NCI-H2081 (cell line): ENCODE data around the gene HAUS8.

ENCODE experiments used
- DNase-seq, 2 experiments: peaks; one replicate each; lab custom pipeline; 2025; lab: John Stamatoyannopoulos, UW

The HAUS8 gene

DNA sequence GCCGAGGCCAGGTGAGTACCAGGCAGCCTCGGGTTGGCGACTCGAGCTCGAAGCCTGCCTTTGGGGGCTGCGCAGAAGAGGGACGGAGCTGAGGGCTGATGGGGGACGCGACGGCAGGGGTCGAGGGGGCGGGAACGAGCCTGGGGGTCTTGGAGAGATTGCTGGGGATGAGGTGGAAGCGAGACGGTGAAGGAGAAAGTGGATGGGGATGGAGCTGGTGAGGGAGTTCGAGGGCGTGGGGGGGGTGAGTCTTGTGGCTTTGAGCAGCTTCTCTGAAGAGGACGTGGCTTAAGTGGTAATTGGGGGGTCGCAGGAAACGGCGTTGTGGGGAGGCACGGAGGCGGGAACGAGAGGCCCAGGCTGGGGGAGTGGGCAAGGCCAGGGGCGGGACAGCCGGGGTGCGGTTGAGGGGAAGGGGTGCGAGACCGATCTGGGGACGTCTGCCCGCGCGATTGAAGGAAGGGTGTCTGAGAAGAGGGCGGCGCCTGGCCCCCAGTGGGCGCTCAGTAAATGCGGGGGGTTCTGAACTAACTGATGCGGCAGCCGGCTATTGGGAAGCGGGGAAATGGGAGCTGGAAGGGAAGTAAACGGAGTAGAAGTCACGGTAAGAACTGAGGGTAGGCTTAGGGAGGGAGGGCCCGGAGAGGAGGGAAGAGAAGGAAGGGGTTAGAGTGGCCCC, 751 bp upstream of the HAUS8 start:
- DNase-seq, result no peak

DNA sequence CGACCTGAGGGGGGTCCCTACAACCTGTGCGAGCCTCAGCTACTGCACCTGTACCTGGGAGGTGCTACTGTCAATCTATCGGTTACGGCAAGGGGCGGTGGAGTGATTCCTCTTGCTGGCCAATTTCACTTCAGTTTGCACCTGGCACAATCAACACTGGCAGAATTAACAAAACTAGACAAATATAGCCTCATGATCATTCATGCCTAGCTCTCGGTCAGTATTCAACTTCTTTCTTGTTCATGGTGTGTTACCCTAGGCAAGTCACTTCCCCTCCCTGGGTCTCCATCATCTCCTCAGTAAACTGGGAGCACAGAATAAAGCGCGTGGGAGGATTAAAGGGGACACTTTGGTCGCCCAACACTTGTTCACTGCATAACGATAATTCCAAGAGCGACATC, 618 bp downstream of the HAUS8 start:
- DNase-seq, result no peak

DNA sequence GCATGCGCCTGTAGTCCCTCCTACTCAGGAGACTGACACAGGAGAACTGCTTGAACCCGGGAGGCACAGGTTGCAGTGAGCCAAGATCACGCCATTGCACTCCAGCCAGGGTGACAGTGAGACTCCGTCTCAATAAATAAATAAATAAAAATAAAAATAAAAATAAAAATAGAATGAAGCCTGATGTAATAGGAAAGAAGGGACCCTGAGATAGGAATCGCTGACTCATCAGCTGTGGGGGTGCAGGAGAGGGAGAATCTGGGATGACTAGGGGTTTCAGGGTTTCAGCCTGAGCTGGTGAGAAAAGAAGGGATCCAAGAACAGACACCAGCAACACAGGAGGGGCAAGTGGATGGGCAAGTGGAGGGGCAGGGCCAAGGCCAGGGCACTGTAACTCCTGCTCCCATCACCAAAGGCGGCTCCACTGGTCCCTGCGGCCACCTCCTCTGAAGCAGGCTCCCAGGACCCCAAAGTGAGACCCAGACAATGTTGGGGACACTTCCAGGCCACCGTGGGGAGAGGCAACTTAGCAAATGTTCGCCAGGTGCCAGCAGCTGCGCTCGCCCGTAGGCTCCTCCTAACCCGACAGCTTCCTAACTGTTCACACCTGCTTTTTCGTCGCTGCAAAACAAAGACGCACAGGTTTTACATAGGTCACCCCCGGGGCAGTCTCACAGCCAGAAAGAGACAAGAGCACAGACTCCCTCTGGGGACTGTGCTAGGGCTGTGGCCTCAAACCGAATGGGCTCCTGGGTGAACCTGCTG, 1.2 kb downstream of the HAUS8 start:
- DNase-seq, result peak; percentile 58 to 81

DNA sequence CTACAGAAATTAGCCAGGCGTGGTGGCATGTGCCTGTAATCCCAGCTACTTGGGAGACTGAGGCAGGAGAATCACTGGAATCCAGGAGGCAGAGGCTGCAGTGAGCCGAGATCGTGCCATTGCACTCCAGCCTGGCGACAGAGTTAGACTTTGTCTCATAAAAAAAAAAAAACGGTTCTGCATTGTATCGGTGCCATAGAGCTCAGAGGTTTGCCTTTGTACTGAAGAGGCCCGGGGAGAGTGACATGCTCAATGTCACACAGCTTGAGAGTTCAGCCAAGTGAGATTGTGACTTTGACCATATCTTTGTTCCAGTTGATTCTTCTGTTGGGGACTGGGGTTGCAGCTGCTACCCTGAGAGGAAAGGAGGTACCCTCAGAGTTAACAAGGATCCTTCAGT, 4.3 kb downstream of the HAUS8 start:
- no peak for DNase-seq

DNA sequence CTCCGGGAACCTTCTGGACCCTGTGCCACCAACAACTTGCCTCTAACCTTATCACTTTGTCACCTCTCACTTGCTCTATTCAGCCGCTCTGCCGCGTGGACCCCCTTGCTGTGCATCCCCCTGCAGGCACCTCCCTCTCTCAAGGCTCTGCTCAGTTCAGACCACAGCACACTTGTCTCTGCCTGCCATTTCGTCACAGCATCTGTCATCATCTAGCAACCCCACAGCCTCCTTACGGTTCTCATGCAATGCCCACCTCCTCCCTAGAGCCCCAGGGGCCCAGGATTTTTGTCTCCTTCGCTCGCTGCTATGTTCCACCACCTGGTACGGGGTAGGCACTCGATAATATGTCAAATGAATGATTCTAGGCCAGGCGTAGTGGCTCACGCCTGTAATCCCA, 4.8 kb downstream of the HAUS8 start:
- no peak for DNase-seq

DNA sequence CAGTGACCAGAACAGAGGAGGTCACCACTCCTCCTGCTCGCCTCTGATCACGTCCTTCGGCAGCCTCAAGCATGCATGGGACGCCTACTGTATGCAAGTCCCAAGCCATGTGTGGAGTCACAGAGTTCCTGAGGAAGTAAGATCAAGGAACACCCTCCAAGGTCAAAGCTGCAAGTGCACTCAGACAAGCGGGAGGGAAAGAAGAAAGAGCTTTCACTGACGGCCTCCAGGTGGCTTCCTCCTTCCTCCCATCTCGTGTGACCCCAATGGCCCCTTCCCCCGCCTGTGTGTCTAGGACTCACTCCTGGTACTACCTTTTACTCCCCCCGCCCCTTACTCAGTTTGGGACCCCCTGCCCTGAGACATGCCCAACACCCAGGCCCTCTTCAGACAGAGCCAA, 6.1 kb downstream of the HAUS8 start:
- no peak for DNase-seq

DNA sequence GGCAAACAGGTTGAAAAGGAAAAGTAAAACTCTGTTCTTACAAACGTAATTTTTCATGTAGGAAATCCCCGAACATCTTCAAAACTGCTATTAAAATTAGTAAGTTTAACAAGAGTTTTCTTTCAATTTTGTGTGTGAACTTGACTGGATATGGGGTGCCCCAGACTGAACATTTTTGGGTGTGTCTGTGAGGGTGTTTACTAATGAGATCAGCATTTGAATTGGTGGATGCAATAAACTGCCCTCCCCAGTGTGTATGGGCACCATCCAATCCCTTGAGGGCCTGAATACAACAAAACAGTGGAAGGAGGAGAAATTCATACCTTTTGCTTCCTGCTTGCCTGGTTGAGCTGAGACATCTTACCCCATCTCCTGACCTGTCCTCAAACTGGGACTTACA, 11.8 kb downstream of the HAUS8 start:
- DNase-seq, result no peak

DNA sequence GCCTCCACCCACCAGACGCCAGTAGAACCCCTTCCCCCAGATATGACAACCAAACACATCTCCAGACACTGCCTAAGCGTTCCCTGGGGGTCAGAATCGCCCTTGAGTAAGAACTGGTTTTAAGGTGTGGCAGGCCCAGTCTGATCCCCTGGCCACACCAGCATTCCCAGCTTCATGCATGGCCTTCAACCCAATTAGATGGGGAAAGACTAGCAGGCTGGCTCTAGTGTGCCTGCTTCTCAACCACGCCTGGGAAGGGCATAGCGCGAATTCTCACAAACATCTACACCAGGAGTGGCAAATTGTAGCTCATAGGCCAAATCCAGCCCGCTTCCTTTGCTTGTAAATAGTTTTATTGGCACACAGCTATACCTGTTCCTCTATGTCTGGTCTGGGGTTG, 13.6 kb downstream of the HAUS8 start:
- DNase-seq, result no peak

DNA sequence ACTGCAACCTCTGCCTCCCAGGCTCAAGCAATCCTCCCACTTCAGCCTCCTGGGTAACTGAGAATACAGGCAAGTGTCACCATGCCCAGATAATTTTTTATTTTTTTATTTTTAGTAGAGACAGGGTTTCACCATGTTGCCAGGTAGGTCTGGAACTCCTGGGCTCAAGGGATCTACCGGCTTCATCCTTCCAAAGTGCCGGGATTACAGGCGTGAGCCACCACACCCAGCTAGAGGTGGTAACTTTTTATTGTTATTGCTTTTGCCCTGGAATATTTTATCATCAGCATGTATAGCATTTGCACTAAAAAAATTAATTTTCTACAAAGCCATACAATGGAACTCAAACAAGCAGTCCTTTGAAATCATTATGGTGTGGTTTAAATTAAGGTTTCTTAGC, 14.0 kb downstream of the HAUS8 start:
- no peak for DNase-seq

DNA sequence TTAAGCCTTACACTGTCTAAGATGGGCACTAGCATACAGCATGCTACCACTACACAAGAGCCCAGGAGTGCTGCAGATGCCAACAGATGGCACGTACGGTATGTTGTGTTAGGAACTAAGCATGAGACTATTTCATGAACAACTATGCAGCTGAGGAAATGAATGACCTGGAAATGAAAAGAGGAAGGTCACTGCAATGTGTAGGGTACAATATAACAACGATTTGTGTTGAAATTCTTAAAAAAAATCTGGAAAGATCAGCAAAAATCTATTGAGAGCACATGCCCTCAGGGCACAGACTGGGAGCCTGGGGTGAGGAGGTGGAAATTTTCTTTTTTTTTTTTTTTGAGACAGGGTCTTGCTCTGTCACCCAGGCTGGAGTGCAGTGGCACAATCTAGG, 14.4 kb downstream of the HAUS8 start:
- no peak for DNase-seq

DNA sequence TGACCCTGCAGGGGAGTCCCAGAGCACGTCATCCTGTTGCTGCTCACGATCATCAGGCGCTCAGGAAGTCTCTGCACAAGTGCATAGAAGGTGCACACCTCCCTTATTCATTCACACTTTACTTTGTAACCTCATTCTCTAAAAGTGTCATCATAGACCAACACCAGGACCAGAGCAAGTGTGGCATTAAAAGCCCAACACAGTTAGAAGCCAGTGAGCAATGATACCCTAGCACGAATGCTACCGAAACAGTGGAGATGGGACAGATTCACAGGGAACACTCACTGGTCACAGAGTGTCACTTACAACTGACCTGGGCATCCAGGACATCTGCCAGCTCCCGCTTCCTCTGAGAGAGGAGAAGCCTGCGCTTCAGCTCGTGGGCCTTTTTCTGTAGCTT, 17.0 kb downstream of the HAUS8 start:
- DNase-seq, result peak in 1 of 2 experiments; percentile 16

DNA sequence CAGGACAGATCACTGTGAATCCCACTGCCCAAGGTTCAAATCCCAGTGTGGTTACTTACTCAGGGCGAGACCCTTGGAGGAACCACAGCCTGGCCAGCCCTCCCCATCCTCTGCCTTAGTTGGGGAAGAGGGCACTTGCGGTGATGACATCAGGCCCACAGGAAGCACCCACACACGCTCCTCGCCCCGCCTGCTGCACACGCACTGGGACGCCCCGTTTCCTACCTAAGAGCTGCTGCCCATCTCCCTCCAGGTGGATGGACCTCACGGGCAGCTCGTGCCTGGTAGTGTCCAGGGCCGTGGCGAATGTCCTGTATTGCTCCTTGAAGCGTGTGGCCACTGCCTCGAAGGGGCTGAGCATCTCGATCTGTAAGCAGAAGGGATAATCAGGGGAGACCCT, 19.6 kb downstream of the HAUS8 start:
- no peak for DNase-seq

DNA sequence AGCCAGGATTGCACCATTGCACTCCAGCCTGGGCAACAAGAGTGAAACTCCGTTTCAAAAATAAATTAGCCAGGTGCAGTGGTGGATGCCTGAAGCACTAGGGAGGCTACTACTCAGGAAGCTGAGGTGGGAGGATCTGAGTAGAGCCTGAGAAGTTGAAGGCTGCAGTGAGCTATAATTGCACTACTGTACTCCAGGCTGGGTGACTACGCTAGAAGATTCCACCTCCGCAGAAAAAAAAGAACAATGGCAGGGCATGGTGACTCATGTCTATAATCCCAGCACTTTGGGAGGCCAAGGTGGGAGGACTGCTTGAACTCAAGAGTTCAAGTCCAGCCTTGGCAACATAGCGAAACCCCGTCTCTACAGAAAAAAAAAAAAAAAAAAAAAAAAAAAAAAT, 20.5 kb downstream of the HAUS8 start:
- DNase-seq, result no peak

DNA sequence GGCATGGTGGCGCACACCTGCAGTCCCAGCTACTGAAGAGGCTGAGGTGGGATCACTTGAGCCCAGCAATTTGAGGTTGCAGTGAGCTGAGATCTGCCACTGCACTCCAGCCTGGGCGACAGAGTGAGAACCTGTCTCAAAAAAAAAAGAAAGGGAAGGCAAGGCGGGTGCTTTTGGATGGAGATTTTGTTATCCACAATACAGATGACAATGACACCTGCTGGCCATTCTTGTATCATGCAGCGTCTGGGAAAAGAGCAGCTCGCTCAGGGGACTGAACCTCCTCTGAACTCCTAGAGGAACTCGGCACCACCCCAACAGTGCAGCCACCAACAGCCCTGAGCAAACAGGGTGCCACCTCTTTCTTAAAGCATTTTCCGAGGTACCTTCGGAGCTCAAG, 22.8 kb downstream of the HAUS8 start:
- DNase-seq, result peak in 1 of 2 experiments; percentile 20

DNA sequence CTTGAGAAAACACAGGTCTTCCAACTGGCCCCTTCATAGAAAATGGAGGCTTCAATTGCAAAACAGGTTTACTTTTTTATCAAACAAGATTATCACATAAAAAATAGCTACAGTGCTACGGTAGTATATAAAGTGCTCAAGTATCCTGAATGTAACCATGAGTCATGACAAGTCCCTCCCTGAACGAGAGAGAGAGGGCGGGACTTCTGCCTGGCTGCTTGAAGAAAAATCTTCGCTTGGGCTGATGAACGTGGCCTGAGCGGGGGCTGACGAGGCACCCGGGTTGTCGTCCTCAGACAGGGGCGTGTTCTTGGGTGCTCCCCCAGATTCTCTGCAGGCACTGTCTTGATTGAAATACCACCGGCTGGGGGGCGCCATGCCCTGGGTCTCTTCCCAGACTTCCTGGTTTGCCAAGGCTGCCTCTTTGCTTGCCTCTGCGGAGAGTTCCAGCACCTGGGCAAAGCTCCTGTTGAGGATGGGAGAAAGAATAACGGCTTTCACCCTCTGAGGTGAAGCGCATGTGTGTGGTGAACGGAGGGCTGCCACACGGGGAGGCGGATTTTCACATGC, 25.5 kb downstream of the HAUS8 start:
- DNase-seq, result no peak

DNA sequence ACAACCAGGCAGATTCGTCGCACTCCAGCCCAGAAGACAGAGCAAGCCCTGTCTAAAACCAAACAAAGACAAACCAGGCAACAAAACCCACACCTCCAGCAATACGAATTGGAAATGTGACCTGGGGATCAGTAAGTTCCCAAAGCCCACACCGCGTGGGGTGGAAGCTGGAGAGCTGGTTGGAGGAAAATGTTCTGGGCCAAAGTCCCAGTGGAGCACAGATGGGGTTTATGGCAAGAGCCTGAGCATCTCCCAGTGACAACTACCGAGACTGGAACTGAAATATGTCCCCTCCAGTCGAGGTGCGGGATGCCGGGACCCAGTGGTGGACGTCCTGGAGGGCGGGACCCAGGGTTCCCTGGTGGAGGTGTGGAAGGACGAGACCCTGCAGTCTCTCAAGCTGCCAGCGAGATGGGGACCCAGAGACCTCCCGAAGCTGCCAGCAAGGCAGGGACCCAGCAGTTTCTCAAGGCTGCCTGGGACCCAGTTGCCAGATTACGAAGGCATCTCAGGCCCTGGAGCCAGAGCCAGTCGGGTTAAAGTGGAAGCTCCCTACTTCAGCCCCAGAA, 26.3 kb downstream of the HAUS8 start:
- no peak for DNase-seq

DNA sequence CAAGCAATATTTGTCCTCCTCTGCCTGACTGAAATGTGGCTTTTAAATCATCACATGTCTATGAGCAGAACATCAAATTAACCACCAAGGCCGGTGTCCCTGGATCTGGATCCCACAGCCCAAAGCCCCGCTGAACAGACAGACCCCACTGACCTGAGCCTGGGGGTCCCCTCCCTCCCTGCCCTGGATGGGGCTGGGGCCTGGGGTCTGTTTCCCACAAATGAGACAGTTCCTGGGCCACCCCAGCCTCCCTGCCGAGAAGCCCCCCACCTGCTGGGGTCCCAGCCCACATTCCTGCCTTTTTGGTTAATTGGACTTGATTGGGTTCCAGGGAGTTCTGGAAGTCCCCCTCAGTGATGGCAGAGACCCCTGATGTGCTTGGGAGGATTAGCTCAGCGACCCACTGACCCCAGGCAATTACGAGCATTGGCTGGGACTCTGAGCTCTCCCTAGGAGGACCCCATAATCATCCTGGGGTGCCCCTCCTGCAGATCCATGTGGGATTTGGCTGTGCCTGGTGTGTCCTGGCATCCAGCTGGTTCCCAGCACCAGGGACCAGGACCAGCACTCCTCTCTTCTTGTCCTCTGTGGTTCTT, 29.2 kb downstream of the HAUS8 start:
- no peak for DNase-seq

DNA sequence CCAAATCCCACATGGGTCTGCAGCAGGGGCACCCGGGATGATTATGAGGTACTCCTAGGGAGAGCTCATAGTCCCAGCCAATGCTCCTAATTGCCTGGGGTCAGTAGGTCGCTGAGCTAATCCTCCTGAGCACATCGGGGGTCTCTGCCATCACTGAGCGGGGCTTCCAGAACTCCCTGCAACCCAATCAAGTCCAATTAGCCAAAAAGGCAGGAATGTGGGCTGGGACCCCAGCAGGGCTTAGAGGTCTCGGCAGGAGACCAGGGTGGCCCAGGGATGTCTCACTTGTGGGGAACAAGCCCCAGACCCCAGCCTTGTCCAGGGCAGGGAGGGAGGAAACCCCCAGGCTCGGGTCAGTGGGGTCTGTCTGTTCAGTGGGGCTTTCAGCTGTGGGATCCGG, 31.5 kb downstream of the HAUS8 start:
- no peak for DNase-seq

DNA sequence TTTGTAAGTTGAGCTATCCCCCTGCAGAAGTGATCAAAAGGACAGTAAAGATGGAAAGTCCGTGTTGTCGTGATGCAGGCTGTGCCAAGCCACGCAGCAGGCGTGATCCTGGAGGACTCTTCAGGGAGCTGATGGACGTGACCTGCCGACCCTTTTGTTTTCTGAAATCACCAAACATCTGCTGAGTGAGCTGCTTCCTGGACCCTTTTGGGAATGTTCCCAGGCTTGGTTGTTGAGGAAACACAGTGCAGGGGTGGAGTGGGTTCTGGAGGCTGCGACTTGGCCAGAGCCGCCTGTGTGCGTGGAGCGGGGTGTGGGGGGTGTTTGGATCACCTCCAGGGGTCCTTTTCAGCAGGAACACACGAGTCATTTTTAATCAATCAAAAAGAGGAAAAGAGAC, 33.3 kb downstream of the HAUS8 start:
- no peak for DNase-seq

DNA sequence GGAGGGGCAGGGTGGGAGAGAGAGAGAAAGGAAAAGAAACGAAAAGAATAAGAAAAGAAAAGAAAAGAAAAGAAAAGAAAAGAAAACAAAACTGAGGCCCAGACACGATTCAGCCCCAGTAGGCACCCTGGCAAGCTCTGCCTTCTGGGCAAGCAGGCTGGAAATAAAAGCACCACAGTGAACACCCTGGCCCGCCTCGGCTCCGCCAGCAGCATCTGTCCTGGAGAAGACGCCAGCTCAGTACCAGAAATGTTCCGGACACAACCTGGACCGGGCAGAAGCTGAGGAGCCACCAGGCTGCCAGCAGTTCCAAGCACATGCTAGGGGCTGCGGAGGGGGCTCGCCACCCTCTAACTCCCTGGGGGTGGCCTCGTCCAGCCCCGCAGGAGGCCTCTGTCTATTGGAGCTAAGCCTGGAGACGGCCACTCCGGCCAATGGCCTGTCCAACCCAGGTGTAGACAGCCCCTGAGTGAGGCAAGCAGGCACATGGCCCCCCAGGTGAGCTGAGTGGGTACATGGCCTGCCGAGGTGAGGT, 37.2 kb downstream of the HAUS8 start:
- DNase-seq, result no peak

DNA sequence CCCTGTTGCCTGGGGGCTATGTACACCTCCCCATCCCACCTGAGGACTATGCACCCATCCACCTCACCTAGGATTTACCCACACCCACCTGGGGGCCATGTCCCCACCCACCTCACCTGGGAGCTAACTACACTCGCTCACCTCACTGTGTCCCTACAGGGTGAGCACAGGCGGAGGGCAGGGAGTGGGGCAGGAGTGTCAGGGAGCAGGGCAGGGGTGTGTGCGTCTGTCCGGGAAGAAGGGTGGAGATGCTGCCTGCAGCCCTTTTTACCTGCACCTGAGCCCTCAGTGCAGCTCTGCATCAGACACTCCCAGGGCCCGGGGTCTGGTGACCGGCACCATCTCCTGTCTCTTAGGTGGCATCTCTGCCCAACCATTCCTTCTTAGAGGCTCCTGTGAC, 38.1 kb downstream of the HAUS8 start:
- DNase-seq, result no peak

DNA sequence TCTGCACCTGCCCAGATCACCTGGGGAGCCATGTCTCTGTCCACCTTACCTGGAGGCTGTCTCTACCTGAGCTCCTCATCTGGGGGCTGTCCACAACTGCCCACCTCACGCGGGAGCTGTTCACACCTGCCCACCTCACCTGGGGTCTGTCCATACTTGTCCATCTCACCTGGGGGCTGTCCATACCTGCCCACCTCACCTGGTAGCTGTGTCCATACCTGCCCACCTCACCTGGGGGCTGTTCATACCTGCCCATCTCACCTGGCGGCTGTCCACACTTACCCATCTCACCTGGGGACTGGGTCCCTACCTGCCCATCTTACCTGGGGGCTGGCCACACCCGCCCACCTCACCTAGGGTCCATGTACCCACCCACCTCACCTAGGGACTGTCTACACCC, 38.6 kb downstream of the HAUS8 start:
- DNase-seq, result no peak
